ENCODE data around the gene IP6K1. TPM values are rescaled to one million over a fixed set of nuclear protein-coding genes. Genes with fewer than 3 reads are reported as not detected.

IP6K1 gene
- total and polyA plus RNA-seq, 2 experiments from 2014 or later: 10.7 to 35.5 TPM

DNA sequence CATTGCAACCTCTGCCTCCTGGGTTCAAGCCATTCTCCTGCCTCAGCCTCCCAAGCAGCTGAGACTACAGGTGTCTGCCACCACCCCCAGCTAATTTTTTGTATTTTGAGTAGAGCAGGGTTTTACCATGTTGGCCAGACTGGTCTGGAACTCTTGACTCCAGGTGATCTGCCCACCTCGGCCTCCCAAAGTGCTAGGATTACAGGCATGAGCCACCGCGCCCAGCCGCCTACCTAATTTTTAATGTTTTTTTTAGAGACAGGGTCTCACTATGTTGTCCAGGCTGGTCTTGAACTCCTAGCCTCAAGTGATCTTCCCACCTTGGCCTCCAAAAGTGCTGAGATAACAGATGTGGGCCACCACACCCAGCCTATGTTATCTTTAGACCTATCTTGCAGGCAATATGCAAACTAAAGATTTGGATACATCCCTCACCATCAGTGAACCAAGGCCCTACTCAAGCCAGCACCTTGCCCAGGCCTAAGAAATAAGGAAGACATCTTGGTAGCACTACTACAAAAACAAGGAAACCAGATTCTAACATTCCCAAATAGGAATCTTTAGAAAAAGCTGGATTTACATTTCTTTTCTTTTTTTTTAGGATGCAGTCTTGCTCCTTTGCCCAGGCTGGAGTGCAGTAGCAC is 56.3 kb downstream of the IP6K1 start (continued):
- TF ChIP-seq, protein P1, sequence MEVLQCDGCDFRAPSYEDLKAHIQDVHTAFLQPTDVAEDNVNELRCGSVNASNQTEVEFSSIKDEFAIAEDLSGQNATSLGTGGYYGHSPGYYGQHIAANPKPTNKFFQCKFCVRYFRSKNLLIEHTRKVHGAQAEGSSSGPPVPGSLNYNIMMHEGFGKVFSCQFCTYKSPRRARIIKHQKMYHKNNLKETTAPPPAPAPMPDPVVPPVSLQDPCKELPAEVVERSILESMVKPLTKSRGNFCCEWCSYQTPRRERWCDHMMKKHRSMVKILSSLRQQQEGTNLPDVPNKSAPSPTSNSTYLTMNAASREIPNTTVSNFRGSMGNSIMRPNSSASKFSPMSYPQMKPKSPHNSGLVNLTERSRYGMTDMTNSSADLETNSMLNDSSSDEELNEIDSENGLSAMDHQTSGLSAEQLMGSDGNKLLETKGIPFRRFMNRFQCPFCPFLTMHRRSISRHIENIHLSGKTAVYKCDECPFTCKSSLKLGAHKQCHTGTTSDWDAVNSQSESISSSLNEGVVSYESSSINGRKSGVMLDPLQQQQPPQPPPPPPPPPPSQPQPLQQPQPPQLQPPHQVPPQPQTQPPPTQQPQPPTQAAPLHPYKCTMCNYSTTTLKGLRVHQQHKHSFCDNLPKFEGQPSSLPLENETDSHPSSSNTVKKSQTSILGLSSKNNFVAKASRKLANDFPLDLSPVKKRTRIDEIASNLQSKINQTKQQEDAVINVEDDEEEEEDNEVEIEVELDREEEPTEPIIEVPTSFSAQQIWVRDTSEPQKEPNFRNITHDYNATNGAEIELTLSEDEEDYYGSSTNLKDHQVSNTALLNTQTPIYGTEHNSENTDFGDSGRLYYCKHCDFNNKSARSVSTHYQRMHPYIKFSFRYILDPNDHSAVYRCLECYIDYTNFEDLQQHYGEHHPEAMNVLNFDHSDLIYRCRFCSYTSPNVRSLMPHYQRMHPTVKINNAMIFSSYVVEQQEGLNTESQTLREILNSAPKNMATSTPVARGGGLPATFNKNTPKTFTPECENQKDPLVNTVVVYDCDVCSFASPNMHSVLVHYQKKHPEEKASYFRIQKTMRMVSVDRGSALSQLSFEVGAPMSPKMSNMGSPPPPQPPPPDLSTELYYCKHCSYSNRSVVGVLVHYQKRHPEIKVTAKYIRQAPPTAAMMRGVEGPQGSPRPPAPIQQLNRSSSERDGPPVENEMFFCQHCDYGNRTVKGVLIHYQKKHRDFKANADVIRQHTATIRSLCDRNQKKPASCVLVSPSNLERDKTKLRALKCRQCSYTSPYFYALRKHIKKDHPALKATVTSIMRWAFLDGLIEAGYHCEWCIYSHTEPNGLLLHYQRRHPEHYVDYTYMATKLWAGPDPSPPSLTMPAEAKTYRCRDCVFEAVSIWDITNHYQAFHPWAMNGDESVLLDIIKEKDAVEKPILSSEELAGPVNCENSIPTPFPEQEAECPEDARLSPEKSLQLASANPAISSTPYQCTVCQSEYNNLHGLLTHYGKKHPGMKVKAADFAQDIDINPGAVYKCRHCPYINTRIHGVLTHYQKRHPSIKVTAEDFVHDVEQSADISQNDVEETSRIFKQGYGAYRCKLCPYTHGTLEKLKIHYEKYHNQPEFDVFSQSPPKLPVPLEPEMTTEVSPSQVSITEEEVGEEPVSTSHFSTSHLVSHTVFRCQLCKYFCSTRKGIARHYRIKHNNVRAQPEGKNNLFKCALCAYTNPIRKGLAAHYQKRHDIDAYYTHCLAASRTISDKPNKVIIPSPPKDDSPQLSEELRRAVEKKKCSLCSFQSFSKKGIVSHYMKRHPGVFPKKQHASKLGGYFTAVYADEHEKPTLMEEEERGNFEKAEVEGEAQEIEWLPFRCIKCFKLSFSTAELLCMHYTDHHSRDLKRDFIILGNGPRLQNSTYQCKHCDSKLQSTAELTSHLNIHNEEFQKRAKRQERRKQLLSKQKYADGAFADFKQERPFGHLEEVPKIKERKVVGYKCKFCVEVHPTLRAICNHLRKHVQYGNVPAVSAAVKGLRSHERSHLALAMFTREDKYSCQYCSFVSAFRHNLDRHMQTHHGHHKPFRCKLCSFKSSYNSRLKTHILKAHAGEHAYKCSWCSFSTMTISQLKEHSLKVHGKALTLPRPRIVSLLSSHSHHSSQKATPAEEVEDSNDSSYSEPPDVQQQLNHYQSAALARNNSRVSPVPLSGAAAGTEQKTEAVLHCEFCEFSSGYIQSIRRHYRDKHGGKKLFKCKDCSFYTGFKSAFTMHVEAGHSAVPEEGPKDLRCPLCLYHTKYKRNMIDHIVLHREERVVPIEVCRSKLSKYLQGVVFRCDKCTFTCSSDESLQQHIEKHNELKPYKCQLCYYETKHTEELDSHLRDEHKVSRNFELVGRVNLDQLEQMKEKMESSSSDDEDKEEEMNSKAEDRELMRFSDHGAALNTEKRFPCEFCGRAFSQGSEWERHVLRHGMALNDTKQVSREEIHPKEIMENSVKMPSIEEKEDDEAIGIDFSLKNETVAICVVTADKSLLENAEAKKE (CRISPR knock-in tag; IDR thresholded peaks at IDR 0.05): no peak
- TF ChIP-seq, protein P2, sequence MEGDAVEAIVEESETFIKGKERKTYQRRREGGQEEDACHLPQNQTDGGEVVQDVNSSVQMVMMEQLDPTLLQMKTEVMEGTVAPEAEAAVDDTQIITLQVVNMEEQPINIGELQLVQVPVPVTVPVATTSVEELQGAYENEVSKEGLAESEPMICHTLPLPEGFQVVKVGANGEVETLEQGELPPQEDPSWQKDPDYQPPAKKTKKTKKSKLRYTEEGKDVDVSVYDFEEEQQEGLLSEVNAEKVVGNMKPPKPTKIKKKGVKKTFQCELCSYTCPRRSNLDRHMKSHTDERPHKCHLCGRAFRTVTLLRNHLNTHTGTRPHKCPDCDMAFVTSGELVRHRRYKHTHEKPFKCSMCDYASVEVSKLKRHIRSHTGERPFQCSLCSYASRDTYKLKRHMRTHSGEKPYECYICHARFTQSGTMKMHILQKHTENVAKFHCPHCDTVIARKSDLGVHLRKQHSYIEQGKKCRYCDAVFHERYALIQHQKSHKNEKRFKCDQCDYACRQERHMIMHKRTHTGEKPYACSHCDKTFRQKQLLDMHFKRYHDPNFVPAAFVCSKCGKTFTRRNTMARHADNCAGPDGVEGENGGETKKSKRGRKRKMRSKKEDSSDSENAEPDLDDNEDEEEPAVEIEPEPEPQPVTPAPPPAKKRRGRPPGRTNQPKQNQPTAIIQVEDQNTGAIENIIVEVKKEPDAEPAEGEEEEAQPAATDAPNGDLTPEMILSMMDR (conservative IDR thresholded peaks at IDR 0.05; ENCODE audit: low read depth in 2 of 2): no peak
- TF ChIP-seq, protein P3, sequence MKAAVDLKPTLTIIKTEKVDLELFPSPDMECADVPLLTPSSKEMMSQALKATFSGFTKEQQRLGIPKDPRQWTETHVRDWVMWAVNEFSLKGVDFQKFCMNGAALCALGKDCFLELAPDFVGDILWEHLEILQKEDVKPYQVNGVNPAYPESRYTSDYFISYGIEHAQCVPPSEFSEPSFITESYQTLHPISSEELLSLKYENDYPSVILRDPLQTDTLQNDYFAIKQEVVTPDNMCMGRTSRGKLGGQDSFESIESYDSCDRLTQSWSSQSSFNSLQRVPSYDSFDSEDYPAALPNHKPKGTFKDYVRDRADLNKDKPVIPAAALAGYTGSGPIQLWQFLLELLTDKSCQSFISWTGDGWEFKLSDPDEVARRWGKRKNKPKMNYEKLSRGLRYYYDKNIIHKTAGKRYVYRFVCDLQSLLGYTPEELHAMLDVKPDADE (IDR thresholded peaks at IDR 0.05): no peak
- no peak for TF ChIP-seq CREB1 (CRISPR knock-in tag; IDR thresholded peaks at IDR 0.05; ENCODE audit: low read depth)

DNA sequence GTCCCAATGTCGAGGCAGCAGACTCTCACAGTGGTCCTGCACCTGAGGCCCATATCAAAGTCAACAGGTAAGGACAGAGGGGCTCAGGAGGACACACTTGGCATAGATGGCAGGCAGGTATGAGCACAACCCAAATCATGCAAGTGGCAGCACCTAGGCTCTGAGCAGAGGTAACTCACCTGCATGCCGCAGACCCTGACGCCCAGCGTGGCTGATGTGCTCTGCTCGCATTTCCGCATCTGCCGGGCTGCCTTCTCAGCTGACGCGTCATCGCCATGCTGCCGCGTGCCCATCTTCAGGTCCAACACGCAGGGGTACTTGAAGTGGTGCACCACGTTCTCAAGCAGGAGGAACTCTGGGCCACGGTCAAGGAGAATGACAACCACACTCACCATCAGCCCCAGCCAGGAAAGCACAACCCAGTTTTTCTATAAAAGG is 58.4 kb downstream of the IP6K1 start:
- Mint-ChIP-seq H3K4me3 (no peak overlapping the region), H3K27ac (no peak overlapping the region)
- no peak overlapping the region for H3K4me3 ChIP-seq
- TF ChIP-seq, protein P1 (CRISPR knock-in tag; IDR thresholded peaks at IDR 0.05): no peak
- TF ChIP-seq ZNF331 (CRISPR knock-in tag; IDR thresholded peaks at IDR 0.05; ENCODE audit: low read depth): no peak

More for the DNA sequence above, 58.4 kb downstream of the IP6K1 start:
- peaks cover 2% of the 10 kb centered on the region; the same call in 1 of the 3 replicates for H3K4me1 Mint-ChIP-seq
- ATAC-seq (no peak), DNase-seq (ENCODE audit: low spot score) (no peak)
- H3K27me3 ChIP-seq (ENCODE audit: insufficient read depth): no peaks in the 10 kb centered on the region
- no peak overlapping the region for H3K27ac ChIP-seq (ENCODE audit: low read depth)
- H3K4me1 ChIP-seq (ENCODE audit: insufficient read depth): no peaks in the 10 kb centered on the region
- H3K4me2 ChIP-seq: no peak overlapping the region
- H3K9me3 Mint-ChIP-seq: no peaks in the 10 kb centered on the region
- H3K36me3 ChIP-seq (ENCODE audit: insufficient read depth): peaks cover 15% of the 10 kb centered on the region
- H3K36me3 Mint-ChIP-seq (ENCODE audit: low read depth): peaks cover 27% of the 10 kb centered on the region
- H3K9me2 ChIP-seq (ENCODE audit: insufficient read depth): no peaks in the 10 kb centered on the region
- peaks cover 11% of the 10 kb centered on the region for H3K27me3 Mint-ChIP-seq (ENCODE audit: insufficient read depth, low read depth, poor library complexity)
- H4K20me1 ChIP-seq (replicated peaks; ENCODE audit: insufficient read depth): no peaks in the 10 kb centered on the region
- peaks cover 18% of the 10 kb centered on the region; the same call in 1 of the 2 replicates for H3F3A ChIP-seq (replicated peaks; ENCODE audit: low read depth)
- H2AFZ ChIP-seq: no peak overlapping the region
- no peaks in the 10 kb centered on the region; the same call in 1 of the 2 replicates for H3K79me2 ChIP-seq (replicated peaks; ENCODE audit: insufficient read depth)

Data from GM23338 (cell line).